Choroid plexus epithelial cell (primary cell): ENCODE results near the gene ASB3.

ENCODE experiments used
- DNase-seq: peaks from one replicate; pipeline ENCODE4 v3.0.0-alpha.2; 2010; ENCODE audit warnings: low read depth
- H3K4me3 ChIP-seq: 2 replicates; pipeline ENCODE4 v1.5.1; 2011; ENCODE audit warnings: low read depth, mild to moderate bottlenecking, control low read depth, low read length, moderate library complexity
- TF ChIP-seq, protein P1 (sequence below): conservative IDR thresholded peaks from 2 replicates; pipeline ENCODE4 v1.5.1; 2011; ENCODE audit warnings: low read depth, mild to moderate bottlenecking, control low read depth, inconsistent platforms, low read length, moderate library complexity

Gene ASB3

DNA sequence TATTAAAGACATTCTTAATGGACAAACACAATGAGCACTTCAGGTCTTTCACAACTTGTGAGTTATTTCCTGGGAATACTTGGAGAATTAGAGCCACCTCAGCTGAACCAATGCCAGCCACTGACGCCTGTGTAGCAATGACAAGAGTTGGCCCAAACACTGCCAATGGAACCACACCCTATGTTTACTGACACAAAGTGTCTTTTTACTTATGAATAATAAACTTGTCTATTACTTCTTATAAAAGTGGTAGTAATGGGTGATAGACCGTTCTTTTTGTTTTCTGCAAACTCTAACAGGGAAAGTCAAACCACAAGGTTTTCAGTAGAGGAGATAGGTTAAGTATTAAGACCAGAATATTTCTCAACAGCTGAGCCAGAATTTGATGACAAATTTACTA lies 31.6 kb downstream of the ASB3 start:
- TF ChIP-seq, protein P1, sequence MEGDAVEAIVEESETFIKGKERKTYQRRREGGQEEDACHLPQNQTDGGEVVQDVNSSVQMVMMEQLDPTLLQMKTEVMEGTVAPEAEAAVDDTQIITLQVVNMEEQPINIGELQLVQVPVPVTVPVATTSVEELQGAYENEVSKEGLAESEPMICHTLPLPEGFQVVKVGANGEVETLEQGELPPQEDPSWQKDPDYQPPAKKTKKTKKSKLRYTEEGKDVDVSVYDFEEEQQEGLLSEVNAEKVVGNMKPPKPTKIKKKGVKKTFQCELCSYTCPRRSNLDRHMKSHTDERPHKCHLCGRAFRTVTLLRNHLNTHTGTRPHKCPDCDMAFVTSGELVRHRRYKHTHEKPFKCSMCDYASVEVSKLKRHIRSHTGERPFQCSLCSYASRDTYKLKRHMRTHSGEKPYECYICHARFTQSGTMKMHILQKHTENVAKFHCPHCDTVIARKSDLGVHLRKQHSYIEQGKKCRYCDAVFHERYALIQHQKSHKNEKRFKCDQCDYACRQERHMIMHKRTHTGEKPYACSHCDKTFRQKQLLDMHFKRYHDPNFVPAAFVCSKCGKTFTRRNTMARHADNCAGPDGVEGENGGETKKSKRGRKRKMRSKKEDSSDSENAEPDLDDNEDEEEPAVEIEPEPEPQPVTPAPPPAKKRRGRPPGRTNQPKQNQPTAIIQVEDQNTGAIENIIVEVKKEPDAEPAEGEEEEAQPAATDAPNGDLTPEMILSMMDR = no peak
- no peak for DNase-seq
- no peak overlapping the region for H3K4me3 ChIP-seq

DNA sequence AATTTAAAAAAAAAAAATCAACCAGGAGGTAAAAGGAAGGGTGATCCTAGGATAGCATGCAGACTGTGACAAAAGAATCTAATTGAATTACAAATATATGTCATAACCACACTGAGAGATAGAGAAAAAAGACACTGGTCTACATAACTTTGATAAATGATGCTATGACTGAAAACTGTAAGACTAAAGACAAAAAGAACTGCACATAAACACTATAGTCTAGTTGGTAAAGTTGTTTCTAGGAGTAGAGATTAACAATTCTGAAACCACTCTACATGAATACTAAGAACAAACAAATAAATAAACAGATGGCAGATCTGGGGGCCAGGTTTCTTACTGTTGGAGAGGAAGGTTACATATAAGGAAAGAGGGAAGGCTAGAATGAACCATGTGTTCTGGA lies 33.7 kb downstream of the ASB3 start:
- DNase-seq = no peak
- TF ChIP-seq, protein P1 = no peak
- H3K4me3 ChIP-seq = no peak overlapping the region

DNA sequence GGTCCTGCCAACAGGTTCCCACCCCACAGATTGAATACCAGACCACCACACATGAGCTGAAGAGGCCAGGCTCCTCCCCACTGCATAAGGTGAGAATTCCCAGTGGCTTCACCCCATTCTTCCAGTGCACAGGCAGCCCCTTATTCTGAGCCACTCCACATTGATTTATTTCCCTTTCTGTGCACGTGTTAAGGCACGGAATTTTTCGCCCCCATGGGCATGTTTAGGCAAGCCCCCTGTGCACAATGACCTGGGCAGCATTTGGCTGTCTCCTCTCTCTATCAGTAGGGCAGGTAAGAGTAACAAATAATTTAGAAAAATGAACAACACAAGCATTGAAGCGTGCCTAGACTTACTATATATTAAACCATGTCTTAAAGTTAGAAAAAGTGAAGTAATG lies 34.4 kb downstream of the ASB3 start:
- H3K4me3 ChIP-seq = no peak overlapping the region
- TF ChIP-seq, protein P1 = no peak
- no peak for DNase-seq

DNA sequence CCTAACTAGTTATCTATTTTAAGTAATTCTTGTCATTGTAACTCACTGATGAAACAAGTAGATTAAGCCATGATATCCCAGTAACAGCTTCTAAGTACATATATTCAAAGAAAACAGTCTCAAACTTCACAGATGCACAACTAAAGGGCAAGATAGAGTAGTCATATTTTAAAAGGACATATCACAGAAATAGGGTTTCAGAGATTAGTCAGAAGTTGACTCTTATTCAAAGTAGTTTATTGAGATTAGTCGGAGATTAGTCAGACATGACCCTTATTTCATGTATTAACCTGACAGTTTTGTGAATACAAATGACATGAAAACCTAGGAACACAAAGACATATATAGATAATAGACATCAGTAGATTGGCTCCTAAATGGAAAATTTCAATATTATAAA lies 35.0 kb downstream of the ASB3 start:
- DNase-seq = peak; percentile 14
- no peak overlapping the region for H3K4me3 ChIP-seq
- TF ChIP-seq, protein P1 = no peak

DNA sequence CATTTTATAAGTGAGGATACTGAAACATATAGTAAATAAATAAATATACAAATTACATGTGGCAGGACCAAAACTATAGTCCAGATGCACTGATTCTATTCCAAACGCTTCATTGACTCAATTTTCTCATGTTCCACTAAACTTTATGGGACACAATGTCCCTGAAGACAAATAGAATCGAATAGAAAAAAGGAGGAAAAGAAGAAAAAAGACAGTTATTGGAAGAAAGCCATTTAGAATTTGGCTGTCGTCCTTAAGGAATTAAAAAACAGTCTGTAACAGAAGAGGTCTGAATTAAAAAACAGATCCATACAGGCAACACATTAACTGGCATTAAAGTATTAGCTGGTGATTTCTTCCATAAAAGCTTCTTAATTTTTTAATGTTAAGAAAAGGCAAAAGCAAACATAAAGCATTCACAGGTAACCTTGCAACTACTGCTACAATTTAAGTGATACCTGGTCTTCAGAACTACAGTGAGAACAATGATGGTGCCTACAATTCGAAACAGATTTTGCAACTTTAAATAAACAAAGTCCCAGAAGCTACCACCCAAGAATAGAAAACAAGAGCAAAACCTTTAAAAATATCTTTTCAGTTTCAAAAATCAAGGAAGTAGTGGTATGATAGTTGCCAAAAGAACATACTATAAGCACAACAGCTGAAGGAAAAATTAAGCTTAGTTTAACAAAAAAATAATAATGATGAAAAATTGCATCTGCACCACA lies 36.5 kb downstream of the ASB3 start:
- H3K4me3 ChIP-seq = no peak overlapping the region
- TF ChIP-seq, protein P1 = no peak
- no peak for DNase-seq

DNA sequence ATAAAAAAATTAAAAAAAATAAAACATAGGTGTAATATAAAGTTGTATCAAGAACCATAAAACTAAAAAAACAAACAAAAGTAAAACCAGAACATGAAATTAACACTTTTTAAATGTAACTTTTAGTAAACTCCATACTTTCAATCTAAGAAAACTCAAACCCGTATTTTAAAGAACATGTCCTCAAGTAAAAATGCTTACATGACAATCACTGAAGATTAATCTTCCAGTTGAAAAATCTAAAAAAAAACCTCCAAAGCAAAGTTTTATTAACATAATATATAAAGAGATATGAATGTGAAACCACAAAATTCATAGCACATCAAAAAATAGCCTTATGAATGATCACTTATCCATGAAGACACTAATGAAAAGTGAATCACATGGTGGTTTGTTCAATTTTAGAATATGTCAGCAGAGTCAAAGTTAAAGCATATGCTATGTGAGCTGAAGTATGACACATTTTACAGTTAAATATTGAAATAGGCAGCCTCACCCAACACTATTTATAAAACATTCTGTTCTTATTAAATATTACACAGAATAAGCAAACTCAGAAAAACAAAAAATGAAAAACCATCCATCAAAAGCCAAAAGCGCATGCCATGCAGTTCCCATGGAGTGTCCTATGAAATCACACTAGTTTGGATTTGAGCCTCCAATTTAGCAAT lies 42.2 kb downstream of the ASB3 start:
- DNase-seq = no peak
- no peak overlapping the region for H3K4me3 ChIP-seq
- TF ChIP-seq, protein P1 = no peak

DNA sequence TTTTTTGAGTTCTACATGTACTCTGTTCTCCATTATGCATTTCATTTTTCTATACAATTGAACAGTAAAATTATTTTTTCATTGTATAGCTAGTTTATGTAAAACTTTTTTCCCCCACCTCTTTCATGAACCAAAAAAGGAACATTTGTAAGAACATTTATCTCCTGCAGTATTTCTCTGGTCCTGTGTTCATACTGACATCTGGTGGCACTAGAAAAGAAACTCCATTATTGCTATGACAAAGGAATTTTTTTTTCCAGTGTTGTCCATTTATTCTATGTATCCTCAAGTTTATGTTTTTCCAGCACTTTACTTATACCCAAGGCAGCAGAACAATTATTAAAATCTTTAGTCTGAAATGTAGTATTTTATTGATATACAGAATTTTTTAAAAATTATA lies 46.6 kb downstream of the ASB3 start:
- TF ChIP-seq, protein P1 = peak; percentile 54
- no peak overlapping the region for H3K4me3 ChIP-seq
- peak; percentile 73 for DNase-seq
